Lower leg skin (tissue), 3 donors: ENCODE data around the gene UBC.
"Not testable (repeated sequence)": the region's sequence is repeated elsewhere in the genome, so short reads cannot be mapped to it uniquely, and the experiment has no call there.

Source experiments
- POLR2A ChIP-seq, 2 donors: fragments of 450-650 bp; IDR thresholded peaks; one replicate each; pipeline ENCODE4 v1.6.1; 2016 to 2017; ENCODE audit warnings: antibody characterized with exemption in 2 of 2, mild to moderate bottlenecking in 1 of 2, moderate library complexity in 1 of 2
- TF ChIP-seq, protein P1 (sequence below), 3 donors: fragments of 450-650 bp; IDR thresholded peaks; one replicate each; pipeline ENCODE4 v1.5.1; 2016; ENCODE audit warnings: antibody characterized with exemption in 3 of 3, mild to moderate bottlenecking in 3 of 3, moderate library complexity in 2 of 3

DNA sequence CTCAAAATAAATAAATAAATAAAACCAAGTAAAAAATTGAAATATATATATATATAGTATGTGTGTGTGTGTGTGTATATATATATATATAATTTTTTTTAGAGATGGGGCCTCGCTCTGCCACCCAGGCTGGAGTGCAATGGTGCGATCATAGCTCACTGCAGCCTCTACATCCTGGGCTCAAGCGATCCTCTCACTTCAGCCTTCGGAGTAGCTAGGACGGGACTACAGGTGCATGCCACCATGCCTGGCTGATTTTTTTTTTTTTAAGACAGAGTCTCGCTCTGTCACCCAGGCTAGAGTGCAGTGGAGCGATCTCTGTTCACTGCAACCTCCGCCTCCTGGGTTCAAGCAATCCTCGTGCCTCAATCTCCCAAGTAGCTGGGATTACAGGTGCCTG lies 26.7 kb downstream of the UBC start:
- TF ChIP-seq, protein P1, sequence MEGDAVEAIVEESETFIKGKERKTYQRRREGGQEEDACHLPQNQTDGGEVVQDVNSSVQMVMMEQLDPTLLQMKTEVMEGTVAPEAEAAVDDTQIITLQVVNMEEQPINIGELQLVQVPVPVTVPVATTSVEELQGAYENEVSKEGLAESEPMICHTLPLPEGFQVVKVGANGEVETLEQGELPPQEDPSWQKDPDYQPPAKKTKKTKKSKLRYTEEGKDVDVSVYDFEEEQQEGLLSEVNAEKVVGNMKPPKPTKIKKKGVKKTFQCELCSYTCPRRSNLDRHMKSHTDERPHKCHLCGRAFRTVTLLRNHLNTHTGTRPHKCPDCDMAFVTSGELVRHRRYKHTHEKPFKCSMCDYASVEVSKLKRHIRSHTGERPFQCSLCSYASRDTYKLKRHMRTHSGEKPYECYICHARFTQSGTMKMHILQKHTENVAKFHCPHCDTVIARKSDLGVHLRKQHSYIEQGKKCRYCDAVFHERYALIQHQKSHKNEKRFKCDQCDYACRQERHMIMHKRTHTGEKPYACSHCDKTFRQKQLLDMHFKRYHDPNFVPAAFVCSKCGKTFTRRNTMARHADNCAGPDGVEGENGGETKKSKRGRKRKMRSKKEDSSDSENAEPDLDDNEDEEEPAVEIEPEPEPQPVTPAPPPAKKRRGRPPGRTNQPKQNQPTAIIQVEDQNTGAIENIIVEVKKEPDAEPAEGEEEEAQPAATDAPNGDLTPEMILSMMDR (IDR thresholded peaks at IDR 0.05) = not testable (repeated sequence)
- not testable (repeated sequence) for TF ChIP-seq POLR2A (IDR thresholded peaks at IDR 0.05)
